Smooth muscle cell of the brain vasculature (primary cell): ENCODE data around the gene ANKRD12.
"Not testable (repeated sequence)": the region's sequence is repeated elsewhere in the genome, so short reads cannot be mapped to it uniquely, and the experiment has no call there.

Experiments
- DNase-seq: peaks from one replicate; pipeline ENCODE4 v3.0.0-alpha.2; 2012; ENCODE audit warnings: low read depth, low spot score

The ANKRD12 gene

DNA sequence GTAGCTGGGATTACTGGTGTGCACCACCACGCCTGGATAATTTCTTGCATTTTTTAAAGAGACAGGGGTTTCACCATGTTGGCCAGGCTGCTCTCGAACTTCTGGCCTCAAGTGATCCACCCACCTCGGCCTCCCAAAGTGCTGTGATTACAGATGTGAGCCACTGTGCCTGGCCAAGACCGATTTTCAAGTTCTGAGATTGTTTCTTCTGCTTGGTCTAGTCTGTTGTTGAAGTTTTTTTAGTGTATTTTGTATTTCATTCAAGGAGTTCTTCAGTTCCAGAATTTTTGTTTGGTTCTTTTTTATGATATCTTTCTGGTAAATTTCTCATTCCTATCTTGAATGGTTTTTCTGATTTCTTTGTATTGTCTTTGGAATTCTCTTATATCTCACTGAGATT is 96.4 kb downstream of the ANKRD12 start:
- no peak for DNase-seq

DNA sequence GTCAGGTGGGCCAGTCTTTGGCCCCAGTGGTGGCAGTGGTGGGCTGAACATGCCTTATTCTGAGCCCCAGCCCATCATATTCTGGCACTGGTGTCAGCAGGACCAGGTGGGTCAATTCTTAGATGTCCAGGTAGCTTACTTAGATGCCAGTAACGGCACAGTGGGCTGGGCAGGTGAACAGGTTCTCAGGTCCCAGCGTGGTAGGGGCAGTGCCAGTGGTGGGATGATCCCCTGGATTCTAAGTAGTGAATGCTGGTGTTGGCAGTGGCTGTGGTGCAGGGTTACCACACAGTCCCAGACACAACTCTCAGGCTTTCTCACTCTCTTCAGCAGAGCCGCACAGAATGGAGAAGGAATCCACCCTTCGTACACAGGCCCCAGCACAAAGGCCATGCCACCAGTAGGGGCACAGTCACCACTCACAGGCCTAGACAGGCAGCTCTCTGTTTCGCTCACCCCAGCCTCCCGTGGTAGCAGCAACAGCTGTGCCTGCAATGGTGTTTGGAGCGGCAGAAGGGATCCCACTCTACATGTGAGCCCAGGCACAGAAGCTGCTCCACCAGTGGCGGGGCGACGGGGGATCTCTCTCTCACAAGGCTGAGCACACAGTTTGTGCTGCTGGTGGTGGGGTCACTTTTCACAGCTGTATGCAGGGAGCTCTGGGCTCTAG is 97.3 kb downstream of the ANKRD12 start:
- DNase-seq = no peak

DNA sequence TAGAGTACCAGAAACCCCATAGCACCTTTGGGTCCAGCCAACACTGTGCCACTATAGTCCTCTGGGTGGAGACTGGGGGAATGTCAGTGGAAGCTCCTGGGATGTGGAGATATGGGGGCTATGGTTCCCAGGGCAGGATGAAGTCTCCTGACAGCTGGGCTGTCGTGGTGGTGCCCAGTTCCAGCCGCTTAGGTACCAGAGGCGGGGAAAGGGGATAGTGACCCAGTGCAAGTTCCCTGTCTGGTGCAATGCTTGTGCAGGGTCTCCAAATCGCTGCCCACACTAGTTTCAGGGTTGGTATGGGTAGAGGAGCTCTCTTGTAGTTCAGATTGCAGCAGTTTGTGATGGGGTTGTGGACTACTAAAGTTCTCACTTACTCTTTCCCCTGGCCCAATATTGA is 97.9 kb downstream of the ANKRD12 start:
- DNase-seq = no peak

DNA sequence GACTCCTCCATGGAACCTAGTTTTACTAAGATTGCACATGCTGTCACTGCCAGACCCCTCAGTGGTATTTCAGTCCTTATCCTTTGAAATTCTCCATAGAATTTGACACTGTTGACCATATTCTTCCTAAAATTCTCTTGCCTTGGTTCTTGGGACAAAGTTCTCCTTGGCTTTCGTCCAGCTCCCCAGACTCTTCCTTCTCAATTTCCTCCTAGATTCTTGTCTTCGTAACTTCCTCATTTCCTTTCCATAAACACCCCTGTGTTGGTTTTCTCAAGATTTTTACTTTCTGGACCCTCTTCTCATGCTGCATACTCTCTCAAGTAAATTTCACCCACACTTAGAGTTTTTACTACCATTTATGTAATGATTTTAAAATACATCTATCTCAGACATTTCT is 101.4 kb downstream of the ANKRD12 start:
- DNase-seq = no peak

DNA sequence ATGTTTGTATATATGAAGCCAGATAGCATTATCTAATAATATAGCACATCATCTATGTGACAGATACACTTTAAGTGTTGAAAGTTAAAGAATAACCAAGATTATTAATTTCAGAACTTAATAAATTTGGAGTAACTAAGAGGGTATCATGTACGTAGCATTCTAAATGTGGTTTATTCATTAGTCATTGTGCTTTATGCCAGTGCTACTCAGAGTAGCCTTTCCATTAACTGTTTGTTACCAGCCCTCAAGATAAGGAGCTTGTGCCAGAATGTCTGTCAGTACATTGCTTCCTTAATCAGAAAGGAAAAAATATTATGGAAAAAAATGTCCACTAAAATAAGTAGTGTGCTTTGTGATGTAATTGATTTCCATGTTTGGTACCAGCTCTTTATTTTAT is 103.1 kb downstream of the ANKRD12 start:
- DNase-seq = no peak

DNA sequence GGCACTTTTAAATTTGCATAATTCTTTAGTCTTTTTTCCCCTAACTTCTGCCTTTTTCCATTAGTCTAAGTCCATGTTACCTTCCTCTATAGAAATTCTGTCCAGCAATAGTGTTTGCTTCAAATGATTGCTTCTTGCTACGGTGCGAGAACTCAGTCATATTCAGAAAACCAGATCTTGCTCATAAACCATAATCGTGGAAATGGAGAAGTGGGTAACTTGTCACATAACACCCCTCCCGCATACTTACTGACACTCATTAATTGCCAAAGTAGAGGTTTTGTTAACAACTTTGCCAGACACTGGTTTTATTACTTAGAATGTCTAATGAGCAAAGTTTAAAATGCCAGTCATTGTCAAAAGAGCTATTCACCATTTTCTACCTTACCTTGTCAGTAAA is 103.7 kb downstream of the ANKRD12 start:
- no peak for DNase-seq

DNA sequence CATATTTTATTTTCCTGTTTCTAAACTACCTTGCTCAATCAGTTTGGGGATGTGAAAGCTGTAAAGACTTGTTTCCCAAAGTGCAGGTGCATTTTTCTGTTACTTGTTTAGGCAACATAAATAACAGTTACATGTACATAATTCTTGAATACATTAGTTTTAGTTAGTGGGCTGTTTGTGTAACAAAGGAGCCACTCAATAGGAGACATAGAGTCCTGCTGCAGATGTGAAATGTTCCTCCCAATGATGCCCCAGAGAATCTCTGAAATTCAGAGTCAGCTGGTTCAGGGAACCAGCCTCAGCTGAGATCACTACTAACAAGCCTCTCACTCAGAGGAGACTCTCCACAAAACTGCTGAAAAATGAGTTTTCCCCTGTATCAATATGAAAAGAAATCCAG is 106.4 kb downstream of the ANKRD12 start:
- no peak for DNase-seq

DNA sequence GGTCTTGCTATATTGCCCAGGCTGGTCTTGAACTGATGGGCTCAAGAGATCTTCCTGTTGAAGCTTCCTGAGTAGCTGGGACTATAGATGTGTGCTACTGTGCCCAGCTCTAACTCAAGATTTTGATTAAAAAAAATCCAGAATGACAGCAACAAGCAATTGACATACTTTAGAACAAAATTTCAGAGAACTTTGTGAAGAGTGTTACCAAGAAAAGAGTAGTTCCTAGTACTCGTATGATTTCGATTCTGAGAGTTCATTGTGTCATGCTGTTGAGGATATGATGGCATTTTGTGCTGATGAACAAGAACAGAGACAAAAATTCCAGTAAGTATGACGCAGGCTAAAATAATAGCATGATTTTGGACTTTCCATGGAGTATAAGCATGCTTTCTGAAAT is 107.8 kb downstream of the ANKRD12 start:
- no peak for DNase-seq

DNA sequence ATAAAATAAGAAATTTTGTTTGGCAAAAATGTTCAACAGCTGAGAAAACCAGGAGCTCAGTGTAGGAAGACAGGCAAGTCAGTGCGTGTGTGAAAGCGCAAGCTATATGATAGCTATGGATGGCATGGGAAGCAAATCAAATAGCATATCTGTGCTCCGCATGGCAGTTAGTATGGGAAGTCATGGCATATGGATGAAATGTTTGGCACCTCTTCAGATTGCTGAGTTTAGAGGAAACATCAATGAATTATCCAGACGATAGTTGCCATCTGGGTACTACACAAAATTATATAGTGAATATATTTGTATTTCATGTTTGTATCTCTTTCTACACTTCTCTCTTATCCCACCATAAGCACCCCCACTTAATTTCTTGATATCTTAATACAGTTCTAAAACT is 112.1 kb downstream of the ANKRD12 start:
- DNase-seq = no peak

DNA sequence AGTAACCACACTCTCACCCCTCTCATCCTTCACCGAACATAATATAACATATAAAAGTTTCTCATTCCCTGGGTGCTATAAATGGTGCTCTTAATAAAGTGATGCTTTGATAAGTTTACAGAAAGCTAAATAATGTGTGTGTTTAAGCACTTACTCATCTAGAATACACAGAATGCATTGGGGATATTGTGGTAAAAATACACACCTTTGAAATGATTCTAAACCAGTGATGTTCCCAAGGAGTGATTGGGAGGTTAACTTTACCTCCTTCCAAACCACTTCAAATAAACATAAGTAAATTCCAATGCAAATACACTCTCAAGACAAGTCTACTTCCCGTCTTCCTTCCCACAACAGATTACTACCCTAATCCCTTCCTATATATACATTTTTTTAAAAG is 112.7 kb downstream of the ANKRD12 start:
- no peak for DNase-seq

DNA sequence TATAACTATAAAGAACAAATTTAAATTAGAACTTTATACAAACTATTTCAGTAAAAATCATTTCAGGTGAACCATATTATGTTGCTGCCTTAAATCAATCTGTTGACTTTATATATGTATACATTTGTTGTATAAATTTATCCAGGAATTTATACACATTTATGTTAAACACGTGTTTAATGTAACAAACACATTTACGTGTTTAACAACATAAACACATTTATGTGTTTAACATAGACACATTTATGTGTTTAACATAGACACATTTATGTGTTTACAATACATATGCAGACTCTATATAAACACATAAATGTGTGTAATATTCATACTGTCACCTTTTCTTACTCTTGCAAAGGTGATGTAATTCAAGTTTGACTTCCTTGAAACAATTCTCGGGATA is 122.6 kb downstream of the ANKRD12 start:
- no peak for DNase-seq

DNA sequence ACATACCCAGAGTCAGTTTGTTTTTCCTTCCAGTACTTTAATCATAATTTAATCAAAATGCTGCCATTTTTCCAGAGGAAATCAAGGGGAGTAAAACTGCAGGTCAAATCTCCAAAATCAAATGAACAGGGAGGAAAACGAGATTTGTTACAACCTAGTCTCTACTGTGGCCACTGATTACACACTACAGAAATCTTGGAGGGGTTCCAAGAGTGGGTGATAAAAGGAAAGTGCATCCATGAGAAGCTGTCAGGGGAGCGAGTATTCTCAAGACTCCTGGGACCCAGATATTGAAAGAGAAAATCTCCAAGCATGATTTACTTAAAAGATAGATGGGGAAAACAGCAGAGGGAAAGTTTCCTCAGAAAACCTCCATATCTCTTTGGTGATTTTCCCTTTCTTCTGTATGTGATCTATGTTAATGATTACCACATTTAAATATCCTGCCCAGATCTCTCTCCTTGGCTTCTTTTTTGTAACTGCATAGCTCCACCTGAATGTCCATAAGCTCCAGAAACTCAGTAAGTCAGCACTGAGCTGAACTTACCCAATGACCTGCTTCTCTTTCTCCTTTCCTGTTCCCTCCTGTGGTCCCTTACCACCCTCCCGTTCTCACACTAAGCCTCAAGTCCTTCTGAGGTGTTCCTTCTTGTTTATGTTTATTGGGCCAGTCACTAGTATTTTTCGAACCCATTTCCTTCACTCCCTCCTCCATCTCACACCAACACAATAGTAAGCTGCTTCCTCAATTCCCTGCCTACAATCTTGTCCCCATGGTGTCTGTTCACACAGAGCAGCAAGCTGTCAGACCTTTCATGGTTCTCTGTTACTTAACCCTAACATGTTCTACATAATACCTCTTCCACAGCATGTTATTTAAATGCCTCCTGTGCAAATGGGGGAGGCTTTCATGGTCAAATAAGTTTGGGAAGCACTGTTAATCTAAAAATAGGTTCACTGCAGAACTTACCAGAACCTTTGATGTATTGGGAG is 124.1 kb downstream of the ANKRD12 start:
- DNase-seq = no peak

DNA sequence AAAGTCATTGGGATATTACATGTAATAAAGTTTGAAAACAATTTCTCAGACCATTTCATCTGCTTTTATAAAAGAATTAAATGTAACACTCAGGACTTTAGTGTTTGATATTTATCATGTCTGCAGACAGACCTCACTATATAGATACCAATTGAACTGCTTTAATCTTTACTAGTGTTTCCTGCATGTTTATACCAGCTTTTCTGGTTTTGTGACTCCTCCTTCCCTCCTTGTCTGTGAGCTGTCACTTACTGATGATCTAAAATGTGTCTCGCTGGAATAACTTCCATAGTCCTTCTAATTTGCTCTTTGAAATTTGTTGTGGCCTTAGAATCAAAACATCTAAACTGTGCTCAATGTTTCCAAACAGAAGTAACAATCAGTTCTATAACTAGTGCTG is 126.7 kb downstream of the ANKRD12 start:
- DNase-seq = no peak

DNA sequence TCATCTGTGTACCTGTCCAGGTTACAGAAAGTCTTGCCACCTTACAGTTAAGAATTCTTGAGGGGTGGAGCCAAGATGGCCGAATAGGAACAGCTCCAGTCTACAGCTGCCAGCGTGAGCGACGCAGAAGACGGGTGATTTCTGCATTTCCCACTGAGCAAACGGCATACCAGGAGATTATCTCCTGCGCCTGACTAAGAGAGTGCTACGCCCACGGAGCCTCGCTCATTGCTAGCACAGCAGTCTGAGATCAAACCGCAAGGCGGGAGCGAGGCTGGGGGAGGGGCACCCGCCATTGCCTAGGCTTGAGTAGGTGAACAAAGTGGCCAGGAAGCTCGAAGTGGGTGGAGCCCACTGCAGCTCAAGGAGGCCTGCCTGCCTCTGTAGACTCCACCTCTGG is 128.2 kb downstream of the ANKRD12 start:
- DNase-seq = not testable (repeated sequence)

DNA sequence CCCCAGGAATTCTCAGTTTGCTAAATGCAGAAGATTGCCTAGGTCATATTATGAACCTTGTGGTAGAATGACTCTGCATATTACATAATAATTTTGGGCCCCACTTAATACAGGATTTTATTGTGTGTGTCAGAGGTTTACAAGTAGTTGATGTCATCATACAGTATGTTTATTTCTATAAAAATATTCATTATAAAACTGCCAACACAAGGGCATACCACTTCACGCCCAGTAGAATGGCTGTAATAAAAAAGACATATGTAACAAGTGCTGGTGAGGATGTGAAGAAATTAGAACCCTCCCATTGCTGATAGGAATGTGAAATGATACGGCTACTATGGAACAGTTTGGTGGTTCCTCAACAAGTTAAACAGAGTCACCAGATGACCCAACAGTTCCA is 136.6 kb downstream of the ANKRD12 start:
- DNase-seq = no peak

DNA sequence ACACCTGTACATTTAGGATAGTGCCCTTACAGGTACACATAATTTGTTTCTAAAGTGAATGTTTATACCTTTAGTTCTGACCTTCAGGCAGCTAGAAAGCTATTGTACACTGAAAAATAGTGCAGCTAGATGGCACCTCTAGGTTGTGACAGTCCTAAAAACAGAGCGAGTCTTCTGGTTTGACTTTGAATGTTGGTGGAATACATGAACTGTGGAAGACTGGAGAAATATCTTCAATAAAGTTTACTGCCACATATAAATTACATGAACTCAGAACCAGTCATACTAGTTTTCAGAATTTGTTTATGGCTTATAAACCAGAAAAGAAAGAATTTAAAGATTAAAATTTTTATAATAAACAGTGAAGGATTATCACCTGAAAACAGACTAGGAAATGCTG is 139.3 kb downstream of the ANKRD12 start:
- no peak for DNase-seq

DNA sequence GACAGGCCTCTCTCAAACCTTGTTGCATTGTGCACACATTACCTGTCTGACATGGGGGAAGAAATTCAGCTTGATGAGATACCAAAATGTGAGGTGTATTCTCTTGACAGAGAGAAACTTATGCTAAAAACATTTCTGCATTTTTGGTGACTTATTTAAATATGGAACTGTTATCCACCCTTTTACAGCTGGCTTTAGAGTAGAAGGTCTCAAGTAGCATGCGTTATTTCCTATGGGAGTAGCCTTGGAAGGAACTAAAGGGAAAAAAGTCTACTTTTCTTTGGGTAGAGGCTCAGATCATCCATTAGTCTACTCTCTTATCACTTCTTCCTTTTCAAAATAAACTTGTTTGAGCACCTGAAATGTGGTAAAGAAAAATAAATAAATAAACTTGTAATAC is 141.4 kb downstream of the ANKRD12 start:
- no peak for DNase-seq

DNA sequence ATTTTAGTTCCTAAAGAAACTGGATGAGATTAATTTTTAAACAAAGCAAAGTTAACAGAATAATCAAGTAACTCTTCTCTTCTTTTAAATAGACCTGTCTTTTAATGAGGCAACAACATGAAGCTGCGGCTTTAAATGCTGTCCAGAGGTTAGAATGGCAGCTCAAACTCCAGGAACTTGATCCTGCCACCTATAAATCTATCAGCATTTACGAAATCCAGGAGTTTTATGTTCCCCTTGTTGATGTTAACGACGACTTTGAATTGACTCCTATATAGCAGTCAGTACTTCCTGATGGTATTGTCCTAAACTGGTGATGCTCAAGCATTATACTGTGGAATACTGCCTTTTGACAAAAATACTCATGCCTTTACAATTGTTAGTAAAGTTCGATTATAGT is 144.3 kb downstream of the ANKRD12 start:
- DNase-seq = no peak

DNA sequence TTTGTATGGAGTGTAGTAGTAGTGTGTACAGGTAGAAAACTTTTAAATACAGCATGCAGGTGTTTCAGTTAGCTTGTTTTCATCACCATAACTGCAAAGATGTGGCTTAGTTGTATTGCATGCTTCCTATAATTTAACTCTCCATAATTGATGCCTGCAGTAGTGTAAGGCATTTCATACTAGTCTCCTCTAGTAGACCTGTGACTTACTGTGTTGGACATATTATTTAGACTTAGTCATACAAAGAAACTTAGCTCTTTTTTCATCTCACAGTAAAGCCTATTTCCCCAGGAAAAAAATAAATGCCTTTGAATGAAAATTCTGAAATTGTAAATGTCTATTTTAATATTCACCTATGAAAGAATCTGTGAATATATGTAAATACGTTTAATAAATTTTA is 145.2 kb downstream of the ANKRD12 start:
- DNase-seq = no peak

DNA sequence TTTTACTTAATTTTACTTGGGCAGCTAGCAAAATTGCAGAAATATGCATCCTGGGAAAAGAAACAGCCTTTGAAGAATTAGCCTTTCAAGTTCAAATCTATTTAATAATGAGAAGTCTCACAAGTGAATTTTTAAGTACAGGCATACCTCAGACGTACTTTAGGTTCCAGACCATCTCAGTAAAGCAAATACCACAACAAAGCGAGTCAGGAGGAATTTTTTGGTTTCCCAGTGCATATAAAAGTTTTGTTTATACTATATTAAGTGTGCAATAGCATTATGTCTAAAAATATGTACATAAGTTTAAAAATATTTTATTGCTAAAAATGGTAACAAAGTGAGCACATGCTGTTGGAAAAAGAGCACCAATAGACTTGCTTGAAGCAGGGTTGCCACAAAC is 147.2 kb downstream of the ANKRD12 start:
- DNase-seq = no peak

DNA sequence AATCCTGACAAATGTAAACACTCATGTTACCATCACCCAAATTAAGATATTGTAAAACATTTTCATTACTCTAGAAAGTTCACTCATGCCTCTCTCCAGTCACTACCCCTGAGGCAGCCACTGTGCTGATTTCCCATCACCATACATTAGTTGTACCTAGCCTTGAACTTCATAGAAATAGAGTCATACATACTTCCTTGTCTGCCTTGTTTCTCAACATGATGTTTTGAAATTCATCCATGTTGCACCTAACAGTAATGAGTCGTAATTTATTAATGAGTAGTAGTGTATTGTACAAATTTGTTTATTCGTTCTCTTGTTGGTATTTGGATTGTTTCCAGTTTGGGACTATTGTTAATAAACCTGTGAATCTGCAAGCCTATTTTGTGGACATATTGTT is 149.0 kb downstream of the ANKRD12 start:
- no peak for DNase-seq

DNA sequence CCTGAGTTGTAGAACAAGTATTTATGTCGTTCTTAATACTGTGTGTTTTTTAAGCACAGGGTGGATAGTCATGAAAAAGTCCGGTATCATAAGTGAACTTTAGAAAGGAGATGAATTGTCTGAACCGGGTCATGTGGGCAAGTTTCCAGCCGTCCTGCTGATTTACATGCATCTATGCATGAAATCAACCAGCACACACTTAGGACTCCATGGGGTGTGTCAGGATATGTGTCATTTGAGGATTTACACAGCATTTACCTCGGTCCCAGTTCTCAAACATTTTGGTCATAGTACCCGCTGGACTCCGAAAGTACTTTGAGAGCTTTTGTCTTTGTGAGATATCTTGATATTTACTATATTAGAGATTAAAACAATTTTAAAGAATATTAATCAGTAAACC is 150.5 kb downstream of the ANKRD12 start:
- DNase-seq = no peak

DNA sequence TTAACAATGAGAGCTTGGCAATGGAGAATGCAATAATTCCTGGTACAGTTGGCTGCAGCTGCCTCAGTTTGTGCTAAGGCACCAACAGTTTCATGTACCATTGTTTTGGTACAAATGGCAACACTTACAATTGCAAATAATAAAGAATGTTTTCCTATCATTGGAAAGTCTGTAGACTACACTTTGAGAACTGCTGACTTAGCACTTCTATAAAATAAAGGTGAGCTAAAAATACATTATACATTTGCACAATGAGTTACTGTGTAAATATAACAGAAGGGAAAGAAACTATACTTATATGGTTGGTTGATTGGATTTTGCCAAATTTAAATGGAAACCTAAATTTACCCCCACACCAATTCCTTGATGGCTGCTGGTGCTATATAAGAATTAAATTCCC is 153.1 kb downstream of the ANKRD12 start:
- no peak for DNase-seq
